Endothelial cell of hepatic sinusoid (primary cell): ENCODE results near the gene CSTPP1.
"Not testable (repeated sequence)": the region's sequence is repeated elsewhere in the genome, so short reads cannot be mapped to it uniquely, and the experiment has no call there.

Experiments used
- in situ Hi-C: cut with HindIII; loops from 2 replicates; pipeline ENCODE4 v1.10.0; 2017; ENCODE audit warnings: low sequenced_read_pairs

Gene CSTPP1

GRCh38 chr11:46984987-46985386 is 48.4 kb downstream of the CSTPP1 start:
- in situ Hi-C loops: no loop called here

- in situ Hi-C loops: no loop called here
Observed at GRCh38 chr11:46987183-46987582, 50.6 kb downstream of the CSTPP1 start.

- in situ Hi-C loops: not testable (repeated sequence)
Observed at GRCh38 chr11:46989810-46990487, 53.4 kb downstream of the CSTPP1 start.

- in situ Hi-C loops: no loop called here
Observed at GRCh38 chr11:46991391-46991790, 54.8 kb downstream of the CSTPP1 start.

- in situ Hi-C loops: not testable (repeated sequence)
Observed at GRCh38 chr11:46992386-46992785, 55.8 kb downstream of the CSTPP1 start.

- in situ Hi-C loops: not testable (repeated sequence)
Observed at GRCh38 chr11:46997796-46998195, 61.2 kb downstream of the CSTPP1 start.

- in situ Hi-C loops: no loop called here
Observed at GRCh38 chr11:46999217-46999616, 62.7 kb downstream of the CSTPP1 start.

- in situ Hi-C loops: loop anchor here (5.0 kb wide), 2 partner anchors 58 to 97 kb away; no protein-coding TSS in a partner anchor
Observed at GRCh38 chr11:47000033-47000432, 63.5 kb downstream of the CSTPP1 start.

- in situ Hi-C loops: loop anchor here (5.0 kb wide), 2 partner anchors 59 to 96 kb away; no protein-coding TSS in a partner anchor
Observed at GRCh38 chr11:47001781-47002181, 65.2 kb downstream of the CSTPP1 start.

- in situ Hi-C loops: loop anchor here (5.0 kb wide), 2 partner anchors 60 to 95 kb away; no protein-coding TSS in a partner anchor
Observed at GRCh38 chr11:47002390-47002789, 65.8 kb downstream of the CSTPP1 start.

GRCh38 chr11:47003180-47003877 is 66.8 kb downstream of the CSTPP1 start:
- in situ Hi-C loops: loop anchor here (5.0 kb wide), 2 partner anchors 61 to 94 kb away; no protein-coding TSS in a partner anchor

GRCh38 chr11:47004595-47005033 is 68.1 kb downstream of the CSTPP1 start:
- in situ Hi-C loops: loop anchor here (5.0 kb wide), 2 partner anchors 62 to 93 kb away; no protein-coding TSS in a partner anchor

- in situ Hi-C loops: no loop called here
Observed at GRCh38 chr11:47005441-47005840, 68.9 kb downstream of the CSTPP1 start.

GRCh38 chr11:47007579-47007978 is 71.0 kb downstream of the CSTPP1 start:
- in situ Hi-C loops: no loop called here

- in situ Hi-C loops: no loop called here
Observed at GRCh38 chr11:47010179-47010578, 73.6 kb downstream of the CSTPP1 start.

- in situ Hi-C loops: no loop called here
Observed at GRCh38 chr11:47014097-47014496, 77.5 kb downstream of the CSTPP1 start.

- in situ Hi-C loops: no loop called here
Observed at GRCh38 chr11:47018637-47019036, 82.1 kb downstream of the CSTPP1 start.

GRCh38 chr11:47020793-47021526 is 84.4 kb downstream of the CSTPP1 start:
- in situ Hi-C loops: no loop called here

- in situ Hi-C loops: no loop called here
Observed at GRCh38 chr11:47021527-47021818, 84.9 kb downstream of the CSTPP1 start.

GRCh38 chr11:47021965-47022364 is 85.4 kb downstream of the CSTPP1 start:
- in situ Hi-C loops: no loop called here
